ENCODE data around the gene NCK2. TPM values are rescaled to one million over a fixed set of nuclear protein-coding genes. Genes with fewer than 3 reads are reported as not detected.
A peak's percentile ranks its signal among the peaks of the same experiment; 100 is the strongest.

The NCK2 gene
- total RNA-seq, 1 experiment from 2014 or later = 45.4 TPM

- Histone ChIP-seq H3K79me2 (ENCODE audit: low read length) (peaks cover 41% of the 10 kb centered on the region), H3K4me1 (ENCODE audit: insufficient read depth, low read length) (no peaks in the 10 kb centered on the region), H2AFZ (ENCODE audit: low read length) (no peak overlapping the region), H3K4me2 (ENCODE audit: low read length) (no peak overlapping the region), H3K27ac (ENCODE audit: low read length) (no peak overlapping the region), H3K4me3 (ENCODE audit: low read length) (no peak overlapping the region), H3K36me3 (ENCODE audit: low read depth, low read length) (no peaks in the 10 kb centered on the region), H3K9ac (ENCODE audit: low read length) (no peak overlapping the region), H3K9me3 (ENCODE audit: low read length) (no peaks in the 10 kb centered on the region), H3K9me2 (replicated peaks; ENCODE audit: low read length) (no peaks in the 10 kb centered on the region), H3F3A (ENCODE audit: low read length, unreplicated experiment) (no peaks in the 10 kb centered on the region), H4K20me1 (ENCODE audit: low read length) (no peaks in the 10 kb centered on the region; the same call in 1 of the 2 replicates), H3K27me3 (ENCODE audit: low read length) (no peaks in the 10 kb centered on the region)
- no TSS peak for BruUV-seq (replicated peaks)
- intact Hi-C loops (cut with micrococcal nuclease) = no loop called here
- ATAC-seq (no peak), DNase-seq (no peak)
- POLR2A ChIA-PET (ENCODE audit: unreplicated experiment) = no interaction called here
- CTCF ChIA-PET = no interaction called here
- no peak for TF ChIP-seq EZH2 (IDR thresholded peaks at IDR 0.05; ENCODE audit: low read length, unreplicated experiment)
- no peak for TF ChIP-seq EZH2phosphoT487 (IDR thresholded peaks at IDR 0.05; ENCODE audit: borderline replicate concordance, low read length)
- no peak for TF ChIP-seq CTCF (conservative IDR thresholded peaks at IDR 0.05; ENCODE audit: low read depth, low read length)
These were observed 58.6 kb downstream of the NCK2 start for GRCh38 chr2:105803337-105803736.

- TF ChIP-seq EZH2phosphoT487 (IDR thresholded peaks at IDR 0.05; ENCODE audit: borderline replicate concordance, low read length) = no peak
- no peak for TF ChIP-seq EZH2 (IDR thresholded peaks at IDR 0.05; ENCODE audit: low read length, unreplicated experiment)
- no peak for TF ChIP-seq CTCF (conservative IDR thresholded peaks at IDR 0.05; ENCODE audit: low read depth, low read length)
- no peaks in the 10 kb centered on the region for H3K27me3 ChIP-seq (ENCODE audit: low read length)
- no peaks in the 10 kb centered on the region for H3K4me1 ChIP-seq (ENCODE audit: insufficient read depth, low read length)
- intact Hi-C loops (cut with micrococcal nuclease) = no loop called here
- no peak overlapping the region for H3K27ac ChIP-seq (ENCODE audit: low read length)
- no peaks in the 10 kb centered on the region; the same call in 1 of the 2 replicates for H4K20me1 ChIP-seq (ENCODE audit: low read length)
- H3K4me2 ChIP-seq (ENCODE audit: low read length) = no peak overlapping the region
- no peak for ATAC-seq
- BruUV-seq (replicated peaks) = no TSS peak
- no peaks in the 10 kb centered on the region for H3F3A ChIP-seq (ENCODE audit: low read length, unreplicated experiment)
- H3K9ac ChIP-seq (ENCODE audit: low read length) = no peak overlapping the region
- no peak for DNase-seq
- H3K9me3 ChIP-seq (ENCODE audit: low read length) = no peaks in the 10 kb centered on the region
- H3K36me3 ChIP-seq (ENCODE audit: low read depth, low read length) = no peaks in the 10 kb centered on the region
- POLR2A ChIA-PET (ENCODE audit: unreplicated experiment) = no interaction called here
- peaks cover 37% of the 10 kb centered on the region for H3K79me2 ChIP-seq (ENCODE audit: low read length)
- CTCF ChIA-PET = no interaction called here
- H3K9me2 ChIP-seq (replicated peaks; ENCODE audit: low read length) = no peaks in the 10 kb centered on the region
- no peak overlapping the region for H2AFZ ChIP-seq (ENCODE audit: low read length)
- no peak overlapping the region for H3K4me3 ChIP-seq (ENCODE audit: low read length)
These were observed 59.1 kb downstream of the NCK2 start for GRCh38 chr2:105803773-105804172.

- Histone ChIP-seq H3K36me3 (ENCODE audit: low read depth, low read length) (no peaks in the 10 kb centered on the region), H3F3A (ENCODE audit: low read length, unreplicated experiment) (no peaks in the 10 kb centered on the region), H3K9me2 (replicated peaks; ENCODE audit: low read length) (no peaks in the 10 kb centered on the region), H3K4me2 (ENCODE audit: low read length) (no peak overlapping the region), H4K20me1 (ENCODE audit: low read length) (no peaks in the 10 kb centered on the region; the same call in 1 of the 2 replicates), H3K79me2 (ENCODE audit: low read length) (peaks cover 32% of the 10 kb centered on the region), H3K9me3 (ENCODE audit: low read length) (no peaks in the 10 kb centered on the region), H3K4me1 (ENCODE audit: insufficient read depth, low read length) (no peaks in the 10 kb centered on the region), H3K27ac (ENCODE audit: low read length) (no peak overlapping the region), H3K27me3 (ENCODE audit: low read length) (no peaks in the 10 kb centered on the region), H3K4me3 (ENCODE audit: low read length) (no peak overlapping the region), H3K9ac (ENCODE audit: low read length) (no peak overlapping the region), H2AFZ (ENCODE audit: low read length) (no peak overlapping the region)
- ChIA-PET CTCF (no interaction called here), POLR2A (ENCODE audit: unreplicated experiment) (no interaction called here)
- no peak for TF ChIP-seq EZH2 (IDR thresholded peaks at IDR 0.05; ENCODE audit: low read length, unreplicated experiment)
- no peak for TF ChIP-seq CTCF (conservative IDR thresholded peaks at IDR 0.05; ENCODE audit: low read depth, low read length)
- TF ChIP-seq EZH2phosphoT487 (IDR thresholded peaks at IDR 0.05; ENCODE audit: borderline replicate concordance, low read length) = no peak
- BruUV-seq (replicated peaks) = no TSS peak
- ATAC-seq (peak; percentile 18; the same call in 1 of the 2 replicates), DNase-seq (no peak)
- intact Hi-C loops (cut with micrococcal nuclease) = no loop called here
These were observed 59.6 kb downstream of the NCK2 start for GRCh38 chr2:105804266-105804665.
